ENCODE results near the gene KRTAP10-10. TPM values are rescaled to one million over a fixed set of nuclear protein-coding genes. Genes with fewer than 3 reads are reported as not detected.
"Not testable (repeated sequence)": the region's sequence is repeated elsewhere in the genome, so short reads cannot be mapped to it uniquely, and the experiment has no call there.

KRTAP10-10 gene
- total and polyA plus RNA-seq, 9 of the 15 experiments (the other 6 are each of a cell fraction or from before 2014, with no cell fraction given) = not detected

- FAIRE-seq (no peak), ATAC-seq (no peak), DNase-seq (ENCODE audit: extremely low read depth in 1 of 4, low spot score in 3 of 4) (no peak)
- no peaks in the 10 kb centered on the region for H3K79me2 ChIP-seq (ENCODE audit: control insufficient read depth, insufficient read depth, low read length)
- no peak overlapping the region for H3K4me3 ChIP-seq
- H3K4me2 ChIP-seq (ENCODE audit: insufficient read depth, low read length) = no peak overlapping the region
- H3K27ac ChIP-seq (ENCODE audit: extremely low read depth, low read depth, low read length) = no peak overlapping the region
- POLR2A ChIA-PET = no interaction called here
- H4K20me1 ChIP-seq (replicated peaks; ENCODE audit: control insufficient read depth, insufficient read depth, low read length) = no peaks in the 10 kb centered on the region
- H3K9me3 ChIP-seq (replicated peaks; ENCODE audit: control insufficient read depth, insufficient read depth, low read depth, low read length) = peaks cover 4% of the 10 kb centered on the region
- no peak overlapping the region for H3K9ac ChIP-seq (ENCODE audit: insufficient read depth in 1 of 2, low read depth in 2 of 2, low read length in 2 of 2)
- no peaks in the 10 kb centered on the region for H3K9me1 ChIP-seq (ENCODE audit: control insufficient read depth, insufficient read depth, low read length)
- no peaks in the 10 kb centered on the region for H3K36me3 ChIP-seq (ENCODE audit: control insufficient read depth, insufficient read depth, low read length)
- H2AFZ ChIP-seq (ENCODE audit: low read depth, low read length) = no peak overlapping the region
- TF ChIP-seq RBM15 (IDR thresholded peaks at IDR 0.05; ENCODE audit: insufficient read depth, low read length) = no peak
- TF ChIP-seq MAFF (IDR thresholded peaks at IDR 0.05; ENCODE audit: low read length) = no peak
- no peak for TF ChIP-seq SRSF9 (IDR thresholded peaks at IDR 0.05; ENCODE audit: borderline replicate concordance, low read depth, low read length)
- no peak for TF ChIP-seq RAD51 (IDR thresholded peaks at IDR 0.05; ENCODE audit: borderline replicate concordance, low read depth)
- no TSS peak for BruUV-seq (replicated peaks)
- in situ Hi-C loops (cut with MboI) (no loop called here), intact Hi-C loops (cut with micrococcal nuclease) (no loop called here)
- H3K27me3 ChIP-seq (ENCODE audit: control insufficient read depth in 2 of 2, insufficient read depth in 2 of 2, low read length in 2 of 2) = peaks cover 0 to 22% of the 10 kb centered on the region in 2 experiments; a peak in 3 of 5 replicates
- H3K4me1 ChIP-seq (replicated peaks in 1 of 2; ENCODE audit: control insufficient read depth in 2 of 2, insufficient read depth in 2 of 2, low read length in 2 of 2) = no peaks in the 10 kb centered on the region
- WGBS (ENCODE audit: insufficient coverage, low coverage, missing lambda C conversion rate) = under 1% methylated on average over 14 of the region's 14 CpGs
- CTCF ChIA-PET (ENCODE audit: low intra/inter-chr PET ratio) = no interaction called here
Observed at GRCh38 chr21:44643741-44644310, 6.7 kb downstream of the KRTAP10-10 start.

GRCh38 chr21:44644878-44645277, 7.7 kb downstream of the KRTAP10-10 start:
- Histone ChIP-seq H3K27ac (ENCODE audit: extremely low read depth, low read depth, low read length) (no peak overlapping the region), H3K9ac (ENCODE audit: insufficient read depth in 1 of 2, low read depth in 2 of 2, low read length in 2 of 2) (no peak overlapping the region), H3K4me2 (ENCODE audit: insufficient read depth, low read length) (no peak overlapping the region), H4K20me1 (replicated peaks; ENCODE audit: control insufficient read depth, insufficient read depth, low read length) (no peaks in the 10 kb centered on the region), H2AFZ (ENCODE audit: low read depth, low read length) (no peak overlapping the region), H3K4me1 (replicated peaks in 1 of 2; ENCODE audit: control insufficient read depth in 2 of 2, insufficient read depth in 2 of 2, low read length in 2 of 2) (no peaks in the 10 kb centered on the region; a peak in 1 of 5 replicates), H3K79me2 (ENCODE audit: control insufficient read depth, insufficient read depth, low read length) (no peaks in the 10 kb centered on the region), H3K27me3 (ENCODE audit: control insufficient read depth in 2 of 2, insufficient read depth in 2 of 2, low read length in 2 of 2) (peaks cover 2 to 33% of the 10 kb centered on the region in 2 experiments; a peak in 3 of 5 replicates), H3K9me1 (ENCODE audit: control insufficient read depth, insufficient read depth, low read length) (no peaks in the 10 kb centered on the region), H3K4me3 (no peak overlapping the region), H3K36me3 (ENCODE audit: control insufficient read depth, insufficient read depth, low read length) (no peaks in the 10 kb centered on the region), H3K9me3 (replicated peaks; ENCODE audit: control insufficient read depth, insufficient read depth, low read depth, low read length) (peaks cover 4% of the 10 kb centered on the region)
- BruUV-seq (replicated peaks) = no TSS peak
- no peak for ATAC-seq
- CTCF ChIA-PET (ENCODE audit: low intra/inter-chr PET ratio) = no interaction called here
- FAIRE-seq = no peak
- WGBS (ENCODE audit: insufficient coverage, low coverage, missing lambda C conversion rate) = 0% methylated on average over 2 of the region's 2 CpGs
- no peak for DNase-seq (ENCODE audit: extremely low read depth in 1 of 4, low spot score in 3 of 4)
- in situ Hi-C loops (cut with MboI) (no loop called here), intact Hi-C loops (cut with micrococcal nuclease) (no loop called here)
- TF ChIP-seq HNRNPUL1 (IDR thresholded peaks at IDR 0.05; ENCODE audit: low read length) (no peak), ZFP1 (CRISPR knock-in tag; IDR thresholded peaks at IDR 0.05) (peak; percentile 98), KDM2B (CRISPR knock-in tag; IDR thresholded peaks at IDR 0.05) (no peak), SP2 (IDR thresholded peaks at IDR 0.05; ENCODE audit: extremely low read depth, low read depth, low read length, poor library complexity, severe bottlenecking) (no peak)
- POLR2A ChIA-PET = interaction anchor here (0.6 kb wide), 1 partner anchor 44 kb away, joined by 3 read pairs; no protein-coding TSS in a partner anchor

- H3K27me3 ChIP-seq (ENCODE audit: control insufficient read depth in 2 of 2, insufficient read depth in 2 of 2, low read length in 2 of 2) = peaks cover 9 to 49% of the 10 kb centered on the region in 2 experiments; a peak in 4 of 5 replicates
- H3K4me2 ChIP-seq (ENCODE audit: insufficient read depth, low read length); in situ Hi-C loops (cut with MboI); H4K20me1 ChIP-seq (replicated peaks; ENCODE audit: control insufficient read depth, insufficient read depth, low read length); ATAC-seq; H3K79me2 ChIP-seq (ENCODE audit: control insufficient read depth, insufficient read depth, low read length); H3K9me1 ChIP-seq (ENCODE audit: control insufficient read depth, insufficient read depth, low read length); FAIRE-seq; POLR2A ChIA-PET; H3K9ac ChIP-seq (ENCODE audit: insufficient read depth in 1 of 2, low read depth in 2 of 2, low read length in 2 of 2); H3K9me3 ChIP-seq (replicated peaks; ENCODE audit: control insufficient read depth, insufficient read depth, low read depth, low read length); H3K4me1 ChIP-seq (replicated peaks in 1 of 2; ENCODE audit: control insufficient read depth in 2 of 2, insufficient read depth in 2 of 2, low read length in 2 of 2); H3K36me3 ChIP-seq (ENCODE audit: control insufficient read depth, insufficient read depth, low read length); CTCF ChIA-PET (ENCODE audit: low intra/inter-chr PET ratio); intact Hi-C loops (cut with micrococcal nuclease); H3K4me3 ChIP-seq; DNase-seq (ENCODE audit: extremely low read depth in 1 of 4, low spot score in 3 of 4); BruUV-seq (replicated peaks); H2AFZ ChIP-seq (ENCODE audit: low read depth, low read length); H3K27ac ChIP-seq (ENCODE audit: extremely low read depth, low read depth, low read length): not testable (repeated sequence)
- 0% methylated on average over 20 of the region's 21 CpGs for WGBS (ENCODE audit: insufficient coverage, low coverage, missing lambda C conversion rate)
Observed at GRCh38 chr21:44646366-44647221, 9.4 kb downstream of the KRTAP10-10 start, which contains the start of gene KRTAP10-11. TSS of gene KRTAP10-11 (plus strand) at chr21:44646414. CDS start at chr21:44646459, 45 bp downstream.

Data from K562 (cell line).